Endothelial cell of umbilical vein (primary cell): Measurements from ENCODE around the gene ZNF670. TPM values are rescaled to one million over a fixed set of nuclear protein-coding genes. Genes with fewer than 3 reads are reported as not detected.

Experiments used
- BruUV-seq: library from RNA; stranded (reverse); fragments of 400-500 nt; replicated peaks from 2 replicates; lab custom pipeline; 2021; lab: Mats Ljungman, UMichigan
- CTCF ChIA-PET: fragments of 300-600, 350-600 bp; sonication (Branson Sonifier 250); formaldehyde crosslinking; loops from one replicate; lab custom pipeline; 2021; ENCODE audit warnings: antibody characterized with exemption, inconsistent platforms; lab: Charles Lee
- POLR2A ChIA-PET: fragments of 300-600, 350-600 bp; sonication (Branson Sonifier 250); formaldehyde crosslinking; loops from one replicate; lab custom pipeline; 2021; ENCODE audit warnings: antibody characterized with exemption, inconsistent platforms; lab: Charles Lee
- DNase-seq: peaks from one replicate; pipeline ENCODE4 v3.0.0-alpha.2; 2011; ENCODE audit warnings: low read depth, low spot score
- FAIRE-seq: peaks from 2 replicates; lab custom pipeline; 2011; peaks lifted over from hg19 to GRCh38; lab: Jason Lieb, UNC
- H2AFZ ChIP-seq: 2 replicates; pipeline ENCODE4 v1.6.0; 2012; ENCODE audit warnings: low read depth, low read length, control low read depth, inconsistent platforms
- H3K27ac ChIP-seq: 2 replicates; pipeline ENCODE4 v1.5.1; 2011; ENCODE audit warnings: low read depth, mild to moderate bottlenecking, control low read depth, low read length, moderate library complexity; ENCODE audit not compliant: insufficient read depth
- H3K27me3 ChIP-seq, 2 experiments: 2 replicates each; pipeline versions ENCODE4 v1.6.0 to v1.6.1; 2011; ENCODE audit warnings: low read length in 2 of 2, mixed read lengths in 1 of 2; ENCODE audit not compliant: control insufficient read depth in 2 of 2, insufficient read depth in 2 of 2
- H3K36me3 ChIP-seq, 2 experiments: 2 replicates in 1 of 2; 3 replicates in 1 of 2; pipeline ENCODE4 v1.5.1; 2011; ENCODE audit warnings: low read length in 2 of 2, mild to moderate bottlenecking in 1 of 2, moderate library complexity in 1 of 2; ENCODE audit not compliant: control insufficient read depth in 2 of 2, insufficient read depth in 2 of 2; ENCODE audit errors: extremely low read depth in 1 of 2
- H3K4me1 ChIP-seq: 3 replicates; pipeline ENCODE4 v1.5.1; 2011; ENCODE audit warnings: mild to moderate bottlenecking, low read length; ENCODE audit not compliant: control insufficient read depth, insufficient read depth; ENCODE audit errors: extremely low read depth
- H3K4me2 ChIP-seq: 2 replicates; pipeline ENCODE4 v1.6.1; 2011; ENCODE audit warnings: low read length, control low read depth, mixed read lengths; ENCODE audit not compliant: insufficient read depth
- H3K4me3 ChIP-seq, 3 experiments: fragments of 200-600 bp in 1 of 3; sonication (generic), shearing (Covaris generic) in 1 of 3; replicated peaks in 1 of 3; 2 replicates each; pipeline ENCODE4 v1.5.1; 2011 to 2016; ENCODE audit warnings: control low read depth in 3 of 3, low read length in 3 of 3, mild to moderate bottlenecking in 2 of 3, inconsistent platforms in 1 of 3, low read depth in 1 of 3, moderate library complexity in 1 of 3; ENCODE audit not compliant: insufficient read depth in 1 of 3
- H3K79me2 ChIP-seq: 2 replicates; pipeline ENCODE4 v1.6.0; 2012; ENCODE audit warnings: low read length, inconsistent platforms; ENCODE audit not compliant: control insufficient read depth, insufficient read depth
- H3K9ac ChIP-seq: replicated peaks from 2 replicates; pipeline ENCODE3; 2011; ENCODE audit warnings: low read length, control low read depth; ENCODE audit not compliant: insufficient read depth; ENCODE audit errors: extremely low read depth
- H3K9me1 ChIP-seq: replicated peaks from 3 replicates; pipeline ENCODE4 v1.6.0; 2011; ENCODE audit warnings: mild to moderate bottlenecking, low read length; ENCODE audit not compliant: control insufficient read depth, insufficient read depth; ENCODE audit errors: extremely low read depth
- H3K9me3 ChIP-seq: replicated peaks from 2 replicates; pipeline ENCODE4 v1.5.1; 2012; ENCODE audit warnings: low read length, inconsistent platforms; ENCODE audit not compliant: control insufficient read depth, insufficient read depth
- H4K20me1 ChIP-seq: replicated peaks from 2 replicates; pipeline ENCODE3; 2011; ENCODE audit warnings: mild to moderate bottlenecking, low read length; ENCODE audit not compliant: control insufficient read depth, insufficient read depth; ENCODE audit errors: extremely low read depth
- EZH2 ChIP-seq: IDR thresholded peaks from 2 replicates; pipeline ENCODE4 v1.6.1; 2012; ENCODE audit warnings: borderline replicate concordance, low read depth, mild to moderate bottlenecking, moderate library complexity, low read length, inconsistent platforms; ENCODE audit not compliant: severe bottlenecking
- FOS ChIP-seq: IDR thresholded peaks from 2 replicates; pipeline ENCODE4 v1.6.1; 2011; ENCODE audit warnings: mild to moderate bottlenecking, low read length, moderate library complexity, borderline replicate concordance; ENCODE audit not compliant: insufficient read depth
- GATA2 ChIP-seq: IDR thresholded peaks from 2 replicates; pipeline ENCODE4 v1.7.0; 2011; ENCODE audit warnings: low read depth, mild to moderate bottlenecking, moderate library complexity, mixed read lengths, low read length; ENCODE audit not compliant: insufficient read length, insufficient read depth
- JUN ChIP-seq: IDR thresholded peaks from 2 replicates; pipeline ENCODE4 v1.6.1; 2011; ENCODE audit warnings: borderline replicate concordance, low read depth; ENCODE audit not compliant: insufficient read length, insufficient read depth
- MYC ChIP-seq: IDR thresholded peaks from one replicate; pipeline ENCODE4 v1.6.1; 2011; ENCODE audit warnings: mild to moderate bottlenecking, low read depth, low read length
- POLR2A ChIP-seq: IDR thresholded peaks from 2 replicates; pipeline ENCODE4 v1.6.1; 2012; ENCODE audit warnings: low read depth, mild to moderate bottlenecking, control low read depth, low read length
- POLR2AphosphoS5 ChIP-seq: IDR thresholded peaks from 2 replicates; pipeline ENCODE4 v1.6.1; 2012; ENCODE audit warnings: low read depth, mild to moderate bottlenecking, control low read depth, low read length, moderate library complexity; ENCODE audit not compliant: insufficient read depth
- dilution Hi-C: fragments of 300-500 bp; cut with MboI; formaldehyde crosslinking; loops from one replicate; pipeline ENCODE4 v1.15.0; 2019; ENCODE audit warnings: low sequenced_read_pairs; ENCODE audit not compliant: extremely low pct_ligation_motif_present
- intact Hi-C: fragments of 100-400 bp; cut with micrococcal nuclease; formaldehyde crosslinking; loops from one replicate; pipeline ENCODE4 v1.10.0; 2022
- polyA plus RNA-seq, 4 experiments: library from polyadenylated mRNA; depleted of rRNA in 3 of 4; stranded (reverse) in 3 of 4; unstranded in 1 of 4; fragments of >200 nt; gene quantifications; 2 replicates each; pipeline versions ENCODE4 v1.2.1 to v1.2.3, GENCODE V29; 2011 to 2012; ENCODE audit warnings: missing spikeins in 1 of 4
- total RNA-seq: library from RNA; stranded (reverse); gene quantifications from 2 replicates; pipeline ENCODE4 v1.2.3, GENCODE V29; 2021
- TF ChIP-seq, protein P1 (sequence below), 2 donors: IDR thresholded peaks; 1 replicate in 1 of 2; 2 replicates in 1 of 2; pipeline ENCODE4 v1.5.1; 2011; ENCODE audit warnings: low read length in 2 of 2, mild to moderate bottlenecking in 2 of 2, moderate library complexity in 2 of 2, control low read depth in 1 of 2, inconsistent platforms in 1 of 2, low read depth in 1 of 2; ENCODE audit not compliant: insufficient read depth in 1 of 2; ENCODE audit errors: extremely low read depth in 1 of 2
- TF ChIP-seq, protein P2 (sequence below): IDR thresholded peaks from 2 replicates; pipeline ENCODE4 v1.6.1; 2011; ENCODE audit not compliant: insufficient read depth, insufficient read length

The ZNF670 gene
- total and polyA plus RNA-seq, 2 donors (not counting 3 experiments of a cell fraction or from before 2014, with no cell fraction given), result 1.3 to 5.2 TPM

DNA sequence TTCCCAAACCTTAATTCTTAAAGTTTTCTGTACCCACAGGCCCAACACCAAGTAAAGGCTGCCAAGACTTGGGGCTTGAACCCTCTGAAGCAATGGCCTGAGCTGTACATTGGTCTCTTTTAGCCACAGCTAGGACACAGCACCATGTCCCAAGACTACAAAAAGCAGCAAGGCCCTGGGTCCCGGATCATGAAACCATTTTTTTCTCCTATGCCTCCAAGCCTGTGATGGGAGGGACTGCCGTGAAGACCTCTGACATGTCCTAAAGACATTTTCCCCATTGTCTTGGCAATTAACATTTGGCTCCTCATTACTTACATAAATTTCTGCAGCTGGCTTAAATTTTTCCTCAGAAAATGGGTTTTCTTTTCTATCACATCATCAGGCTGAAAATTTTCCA, 30.9 kb downstream of the ZNF670 start:
- Histone ChIP-seq H3K9ac (no peak overlapping the region), H3K79me2 (no peaks in the 10 kb centered on the region), H3K36me3 (no peaks in the 10 kb centered on the region), H3K4me3 (no peak overlapping the region), H2AFZ (no peak overlapping the region), H3K9me1 (no peaks in the 10 kb centered on the region), H3K4me2 (no peak overlapping the region), H3K9me3 (no peaks in the 10 kb centered on the region), H3K27me3 (no peaks in the 10 kb centered on the region), H4K20me1 (no peaks in the 10 kb centered on the region), H3K27ac (no peak overlapping the region), H3K4me1 (no peaks in the 10 kb centered on the region)
- no peak for FAIRE-seq
- ChIA-PET POLR2A (no interaction called here), CTCF (no interaction called here)
- no peak for TF ChIP-seq MYC
- TF ChIP-seq GATA2, result no peak
- TF ChIP-seq FOS, result no peak
- TF ChIP-seq, protein P1, sequence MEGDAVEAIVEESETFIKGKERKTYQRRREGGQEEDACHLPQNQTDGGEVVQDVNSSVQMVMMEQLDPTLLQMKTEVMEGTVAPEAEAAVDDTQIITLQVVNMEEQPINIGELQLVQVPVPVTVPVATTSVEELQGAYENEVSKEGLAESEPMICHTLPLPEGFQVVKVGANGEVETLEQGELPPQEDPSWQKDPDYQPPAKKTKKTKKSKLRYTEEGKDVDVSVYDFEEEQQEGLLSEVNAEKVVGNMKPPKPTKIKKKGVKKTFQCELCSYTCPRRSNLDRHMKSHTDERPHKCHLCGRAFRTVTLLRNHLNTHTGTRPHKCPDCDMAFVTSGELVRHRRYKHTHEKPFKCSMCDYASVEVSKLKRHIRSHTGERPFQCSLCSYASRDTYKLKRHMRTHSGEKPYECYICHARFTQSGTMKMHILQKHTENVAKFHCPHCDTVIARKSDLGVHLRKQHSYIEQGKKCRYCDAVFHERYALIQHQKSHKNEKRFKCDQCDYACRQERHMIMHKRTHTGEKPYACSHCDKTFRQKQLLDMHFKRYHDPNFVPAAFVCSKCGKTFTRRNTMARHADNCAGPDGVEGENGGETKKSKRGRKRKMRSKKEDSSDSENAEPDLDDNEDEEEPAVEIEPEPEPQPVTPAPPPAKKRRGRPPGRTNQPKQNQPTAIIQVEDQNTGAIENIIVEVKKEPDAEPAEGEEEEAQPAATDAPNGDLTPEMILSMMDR (IDR thresholded peaks at IDR 0.05; ENCODE audit: extremely low read depth in 1 of 2, insufficient read depth in 1 of 2, low read depth in 1 of 2, low read length in 2 of 2), result no peak
- TF ChIP-seq EZH2, result no peak
- no peak for TF ChIP-seq JUN
- dilution Hi-C loops (no loop called here), intact Hi-C loops (no loop called here)
- no TSS peak for BruUV-seq
- no peak for DNase-seq

DNA sequence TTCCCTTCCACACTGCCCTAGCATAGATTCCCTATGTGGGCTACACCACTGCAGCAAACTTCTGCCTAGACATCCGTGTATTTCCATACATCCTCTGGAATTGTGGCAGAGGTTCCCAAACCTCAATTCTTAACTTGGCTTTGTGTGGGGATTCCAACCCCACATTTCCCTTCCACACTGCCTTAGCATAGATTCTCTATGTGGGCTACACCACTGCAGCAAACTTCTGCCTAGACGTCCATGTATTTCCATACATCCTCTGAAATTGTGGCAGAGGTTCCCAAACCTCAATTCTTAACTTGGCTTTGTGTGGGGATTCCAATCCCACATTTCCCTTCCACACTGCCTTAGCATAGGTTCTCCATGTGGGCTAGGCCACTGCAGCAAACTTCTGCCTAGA, 31.4 kb downstream of the ZNF670 start:
- intact Hi-C loops (no loop called here), dilution Hi-C loops (no loop called here)
- no peak for TF ChIP-seq FOS
- TF ChIP-seq POLR2A, result no peak
- no peak for TF ChIP-seq MYC
- TF ChIP-seq, protein P2, sequence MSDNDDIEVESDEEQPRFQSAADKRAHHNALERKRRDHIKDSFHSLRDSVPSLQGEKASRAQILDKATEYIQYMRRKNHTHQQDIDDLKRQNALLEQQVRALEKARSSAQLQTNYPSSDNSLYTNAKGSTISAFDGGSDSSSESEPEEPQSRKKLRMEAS, result no peak
- TF ChIP-seq GATA2, result no peak
- TF ChIP-seq EZH2, result no peak
- TF ChIP-seq, protein P1 (IDR thresholded peaks at IDR 0.05; ENCODE audit: extremely low read depth in 1 of 2, insufficient read depth in 1 of 2, low read depth in 1 of 2, low read length in 2 of 2), result no peak
- no peak for TF ChIP-seq JUN
- no peak for TF ChIP-seq POLR2AphosphoS5
- Histone ChIP-seq H3K27ac (no peak overlapping the region), H3K4me1 (no peaks in the 10 kb centered on the region), H3K4me2 (no peak overlapping the region), H3K9me3 (no peaks in the 10 kb centered on the region), H3K9me1 (no peaks in the 10 kb centered on the region), H2AFZ (no peak overlapping the region), H3K4me3 (no peak overlapping the region), H3K27me3 (no peaks in the 10 kb centered on the region), H3K79me2 (no peaks in the 10 kb centered on the region), H3K36me3 (no peaks in the 10 kb centered on the region), H4K20me1 (no peaks in the 10 kb centered on the region), H3K9ac (no peak overlapping the region)
- BruUV-seq, result no TSS peak
- FAIRE-seq, result no peak
- ChIA-PET POLR2A (no interaction called here), CTCF (no interaction called here)
- no peak for DNase-seq
